ENCODE results near the gene ZSCAN26.

Gene ZSCAN26

DNA sequence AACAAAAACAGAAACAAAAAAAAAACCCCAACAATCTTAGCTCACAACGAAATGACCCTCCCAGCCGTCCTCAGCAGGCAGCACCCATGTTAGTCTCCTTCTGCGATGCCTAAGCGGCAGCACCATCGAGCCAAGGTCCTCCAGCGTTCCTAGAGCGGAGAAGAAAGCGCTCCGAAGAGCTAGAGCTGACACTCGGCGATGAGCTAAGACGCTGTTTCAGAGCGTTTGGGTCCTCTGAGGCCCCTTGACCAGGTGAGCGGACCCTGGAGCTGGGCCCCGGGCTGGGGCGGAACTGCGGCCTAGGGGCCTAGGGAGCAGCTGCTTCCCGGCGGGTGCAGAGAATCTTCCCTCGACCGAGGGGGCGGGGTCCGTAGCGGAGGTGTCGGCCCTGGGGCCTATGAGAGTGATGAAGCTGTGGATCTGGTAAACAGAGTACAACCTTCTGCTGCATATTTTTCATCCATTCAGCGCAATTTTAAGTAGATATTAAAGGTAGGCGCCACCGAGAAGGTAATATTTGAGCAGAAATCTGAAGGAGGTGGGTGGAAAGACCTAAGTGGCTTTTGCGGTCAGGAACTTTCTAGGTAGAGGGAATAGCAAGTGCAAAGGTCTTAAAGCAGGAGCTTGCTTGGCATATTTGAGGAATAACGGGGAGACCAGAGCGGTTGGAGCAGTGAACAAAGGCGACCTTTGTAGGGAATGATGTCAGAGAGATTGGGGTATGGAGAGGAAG, at the start of gene ZSCAN26:
Gene ZSCAN26 (plus strand): TSS at position 182 of the 733 bp plus-strand sequence. CDS start 4,777 bp downstream, outside the sequence.
- in situ Hi-C loops (cut with MboI; ENCODE audit: low sequenced_read_pairs): no loop called here

GRCh38 chr6:28217890-28218289, 49.1 kb upstream of the ZSCAN26 start:
- in situ Hi-C loops (cut with MboI; ENCODE audit: low sequenced_read_pairs): no loop called here

- in situ Hi-C loops (cut with MboI; ENCODE audit: low sequenced_read_pairs): no loop called here
Observed at GRCh38 chr6:28218312-28219248, 48.4 kb upstream of the ZSCAN26 start.

GRCh38 chr6:28220257-28221133, 46.4 kb upstream of the ZSCAN26 start:
- in situ Hi-C loops (cut with MboI; ENCODE audit: low sequenced_read_pairs): no loop called here

DNA sequence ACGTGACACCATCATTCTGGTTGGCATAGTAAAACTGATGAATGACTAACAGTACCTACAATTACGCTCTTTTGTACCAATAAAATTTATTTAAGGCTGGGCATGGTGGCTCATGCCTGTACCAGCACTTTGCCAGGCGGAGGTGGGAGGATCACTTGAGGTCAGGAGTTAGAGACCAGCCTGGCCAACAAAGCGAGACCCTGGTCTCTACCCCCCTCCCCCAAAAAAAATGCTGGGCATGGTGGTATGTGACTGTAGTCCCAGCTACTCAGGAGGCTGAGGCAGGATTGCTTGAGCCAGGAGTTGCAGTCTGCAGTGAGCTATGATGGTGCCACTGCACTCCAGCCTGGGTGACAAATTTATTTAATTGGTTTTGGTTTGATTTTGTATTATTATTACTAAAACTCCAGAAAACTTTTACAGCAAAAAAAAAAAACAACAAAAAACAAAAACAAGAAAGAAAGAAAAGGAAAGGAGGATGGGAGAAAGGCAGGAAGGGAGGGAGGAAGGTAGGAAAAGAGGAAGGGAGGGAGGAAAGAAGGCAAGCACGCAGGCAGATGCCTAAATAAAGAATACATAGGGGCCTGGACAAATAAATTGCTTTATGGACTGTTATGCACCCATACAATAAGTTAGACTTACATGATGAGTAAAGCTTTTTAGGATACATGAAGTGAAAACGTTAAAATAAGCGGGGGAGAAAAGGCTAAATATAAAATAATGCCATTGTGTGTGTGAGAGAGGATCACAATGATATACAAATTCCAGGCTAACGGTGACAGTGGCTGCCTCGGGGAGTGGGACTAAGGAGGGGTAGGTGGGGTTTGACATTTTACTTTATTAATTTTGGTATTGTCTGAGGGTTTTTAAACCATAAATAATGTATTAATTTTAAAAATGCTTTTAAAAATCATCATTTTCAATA, 42.5 kb upstream of the ZSCAN26 start:
- in situ Hi-C loops (cut with MboI; ENCODE audit: low sequenced_read_pairs): no loop called here

DNA sequence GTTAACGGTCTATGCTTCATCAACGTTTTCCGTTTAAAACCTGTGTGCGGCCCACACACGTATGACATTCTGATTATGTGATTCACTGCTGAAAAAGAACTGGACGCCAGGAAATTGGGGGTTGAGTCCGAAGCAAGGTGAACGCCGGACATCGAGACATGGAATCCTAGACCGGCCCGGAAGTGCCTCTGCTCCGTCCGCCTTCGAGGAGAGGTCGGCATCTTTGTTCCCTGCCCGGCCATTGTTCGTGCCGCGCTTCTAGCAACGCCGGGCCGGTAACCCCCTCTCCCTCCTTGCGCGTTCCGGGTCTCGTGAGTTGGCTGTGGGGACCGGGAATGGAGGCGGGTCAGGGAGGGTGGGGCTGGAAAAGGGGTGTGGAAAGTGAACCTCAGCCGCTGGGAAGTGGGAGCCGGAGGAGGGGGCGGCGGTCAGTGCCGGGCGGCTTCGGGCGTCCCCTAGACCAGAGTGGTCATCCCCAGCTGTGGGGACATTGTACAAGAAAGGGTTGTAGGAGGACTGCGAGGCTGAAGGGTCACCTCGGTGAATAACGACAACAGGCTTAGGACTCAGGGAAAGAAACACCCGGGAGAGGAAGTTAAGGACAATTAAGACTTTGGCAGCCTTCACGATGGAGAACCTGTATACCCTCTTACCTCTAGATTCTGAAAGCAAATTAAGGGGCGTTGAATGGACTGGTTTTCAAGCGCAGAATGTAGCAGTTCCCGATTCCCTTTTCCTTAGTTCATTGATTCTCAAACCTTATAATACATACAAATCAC, 41.7 kb upstream of the ZSCAN26 start, which contains the start of gene ZSCAN9:
Gene ZSCAN9 (plus strand): TSS at position 220 of the 779 bp plus-strand sequence. CDS start 1,810 bp downstream, outside the sequence.
- in situ Hi-C loops (cut with MboI; ENCODE audit: low sequenced_read_pairs): no loop called here

- in situ Hi-C loops (cut with MboI; ENCODE audit: low sequenced_read_pairs): no loop called here
Observed at GRCh38 chr6:28226460-28226859, 40.5 kb upstream of the ZSCAN26 start.

GRCh38 chr6:28232785-28233184, 34.2 kb upstream of the ZSCAN26 start:
- in situ Hi-C loops (cut with MboI; ENCODE audit: low sequenced_read_pairs): no loop called here

DNA sequence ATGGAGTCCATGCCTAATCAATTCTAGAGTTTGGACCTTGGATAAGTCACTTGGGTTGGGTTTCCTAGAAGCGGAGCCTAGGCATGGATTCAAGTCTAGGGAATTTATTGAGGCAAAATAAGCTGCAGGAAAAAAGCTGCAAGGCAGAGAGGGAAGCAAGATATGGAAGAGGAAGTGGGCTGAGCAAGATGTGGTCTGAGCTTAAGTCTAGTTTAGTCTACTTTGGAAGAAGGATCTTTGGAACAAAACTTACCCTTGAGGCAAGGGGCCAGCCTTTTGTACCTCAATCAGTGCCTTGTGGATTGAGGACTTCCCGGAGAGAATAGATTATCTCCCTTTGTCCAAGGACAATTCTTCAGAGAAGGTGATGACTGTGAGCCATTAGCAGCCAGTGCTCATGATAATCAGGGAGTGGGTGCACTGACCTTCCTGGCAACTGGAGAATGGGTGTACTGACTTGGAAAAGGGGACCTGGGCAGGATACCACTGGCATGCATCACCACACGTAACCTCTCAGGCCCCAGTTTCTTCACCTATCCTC, 31.0 kb upstream of the ZSCAN26 start:
- in situ Hi-C loops (cut with MboI; ENCODE audit: low sequenced_read_pairs): no loop called here

DNA sequence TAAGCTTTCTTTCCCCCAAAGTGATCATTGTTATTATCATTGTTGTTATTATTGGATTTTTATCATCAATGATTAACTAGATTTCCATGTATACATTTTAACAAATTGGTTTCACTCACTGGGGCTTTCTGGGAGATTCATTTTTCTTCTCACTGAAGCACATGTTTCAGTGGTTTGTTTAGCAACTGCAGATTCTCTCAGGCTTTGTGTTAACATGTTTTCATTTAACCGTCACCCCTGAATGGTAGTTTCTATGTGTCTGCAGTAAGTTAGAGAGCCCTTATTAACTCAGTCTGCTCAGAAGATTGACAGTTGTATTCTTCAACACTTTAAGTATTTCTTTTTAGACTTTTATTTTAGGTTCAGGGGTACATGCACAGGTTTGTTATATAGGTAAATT, 27.3 kb upstream of the ZSCAN26 start:
- in situ Hi-C loops (cut with MboI; ENCODE audit: low sequenced_read_pairs): no loop called here

GRCh38 chr6:28240471-28240870, 26.5 kb upstream of the ZSCAN26 start:
- in situ Hi-C loops (cut with MboI; ENCODE audit: low sequenced_read_pairs): no loop called here

DNA sequence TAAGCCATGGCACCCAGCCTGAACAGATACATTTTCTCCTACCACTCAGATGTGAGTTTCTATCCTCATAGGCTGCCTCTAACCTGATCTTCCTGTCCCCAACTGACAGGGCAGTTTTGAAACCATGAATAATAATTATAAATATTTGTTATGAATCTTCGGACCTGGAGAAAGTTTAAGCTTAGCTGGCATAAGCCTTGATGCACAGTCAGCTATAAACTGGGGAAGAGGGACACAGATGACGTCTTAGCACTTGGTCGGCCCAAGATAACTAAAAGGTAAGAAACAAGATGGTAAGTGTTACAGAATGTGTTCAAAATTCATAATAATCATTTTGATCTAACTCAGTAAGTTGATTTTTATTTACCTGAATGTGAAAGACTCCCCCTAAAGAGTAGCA, 23.0 kb upstream of the ZSCAN26 start:
- in situ Hi-C loops (cut with MboI; ENCODE audit: low sequenced_read_pairs): no loop called here

DNA sequence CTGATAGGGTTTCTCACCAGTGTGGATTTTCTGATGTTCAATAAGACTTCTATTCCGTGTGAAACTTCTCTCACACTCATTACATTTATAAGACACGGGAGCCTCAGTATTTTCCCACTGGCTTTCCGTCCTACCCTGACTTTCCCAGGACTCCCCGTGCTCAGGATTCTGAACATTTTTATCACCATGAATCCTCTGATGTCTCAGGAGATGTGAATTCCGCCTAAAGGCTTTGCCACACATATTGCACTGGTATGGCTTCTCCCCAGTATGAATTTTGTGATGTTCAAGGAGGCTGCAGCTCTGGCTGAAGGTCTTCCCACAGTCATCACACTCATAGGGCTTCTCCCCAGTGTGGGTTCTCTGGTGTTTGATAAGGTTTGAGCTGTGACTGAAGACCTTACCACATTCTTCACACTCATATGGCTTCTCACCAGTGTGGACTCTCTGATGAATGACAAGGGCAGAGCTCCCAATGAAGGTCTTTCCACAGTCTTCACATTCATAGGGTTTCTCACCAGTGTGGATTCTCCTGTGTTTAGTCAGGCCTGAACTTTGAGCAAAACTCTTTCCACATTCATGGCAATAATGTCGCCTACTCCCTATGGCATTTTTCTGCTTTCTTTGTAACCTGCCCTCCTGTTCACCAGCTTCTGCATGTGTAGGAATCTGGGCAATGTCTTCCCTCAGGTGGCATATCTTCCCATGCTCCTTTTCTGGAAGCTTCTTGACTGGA, 21.6 kb upstream of the ZSCAN26 start:
- in situ Hi-C loops (cut with MboI; ENCODE audit: low sequenced_read_pairs): no loop called here

GRCh38 chr6:28248916-28249315, 18.0 kb upstream of the ZSCAN26 start:
- in situ Hi-C loops (cut with MboI; ENCODE audit: low sequenced_read_pairs): no loop called here

- in situ Hi-C loops (cut with MboI; ENCODE audit: low sequenced_read_pairs): no loop called here
Observed at GRCh38 chr6:28250747-28251146, 16.2 kb upstream of the ZSCAN26 start.

DNA sequence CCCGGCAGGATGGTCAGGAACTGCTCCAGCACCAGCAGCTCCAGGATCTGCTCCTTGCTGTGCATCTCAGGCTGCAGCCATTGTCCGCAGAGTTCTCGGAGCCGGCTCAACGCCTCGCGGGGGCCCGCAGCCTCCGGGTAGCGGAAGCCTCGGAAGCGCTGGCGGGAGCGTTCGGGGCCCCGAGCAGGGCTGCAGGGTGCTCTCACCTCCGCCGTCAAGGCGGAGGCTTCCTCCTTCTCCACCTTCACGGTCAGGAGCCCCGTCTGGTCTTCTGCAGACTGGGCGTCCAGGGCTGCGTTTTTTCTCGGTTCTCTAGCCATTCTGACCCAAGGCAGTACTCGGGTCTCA, 15.3 kb upstream of the ZSCAN26 start:
- in situ Hi-C loops (cut with MboI; ENCODE audit: low sequenced_read_pairs): no loop called here

GRCh38 chr6:28252009-28252975, 14.7 kb upstream of the ZSCAN26 start, which contains the start of gene ZKSCAN4:
ZKSCAN4 (minus strand) TSS chr6:28252269; CDS start chr6:28251980, 289 bp downstream.
- in situ Hi-C loops (cut with MboI; ENCODE audit: low sequenced_read_pairs): no loop called here

Measured in HL-60/S4 (cell line).